Stimulated activated CD8-positive, alpha-beta memory T cell treated with anti-CD3 and anti-CD28 coated beads, Interleukin-2, amount 100 ng/mL, for 48 hours (primary cell): Measurements from ENCODE around the gene ENOX1.

Experiments
- DNase-seq, 2 donors: peaks; one replicate each; pipeline ENCODE4 v3.0.0-alpha.2; 2020; ENCODE audit warnings: low read depth in 2 of 2

The ENOX1 gene

DNA sequence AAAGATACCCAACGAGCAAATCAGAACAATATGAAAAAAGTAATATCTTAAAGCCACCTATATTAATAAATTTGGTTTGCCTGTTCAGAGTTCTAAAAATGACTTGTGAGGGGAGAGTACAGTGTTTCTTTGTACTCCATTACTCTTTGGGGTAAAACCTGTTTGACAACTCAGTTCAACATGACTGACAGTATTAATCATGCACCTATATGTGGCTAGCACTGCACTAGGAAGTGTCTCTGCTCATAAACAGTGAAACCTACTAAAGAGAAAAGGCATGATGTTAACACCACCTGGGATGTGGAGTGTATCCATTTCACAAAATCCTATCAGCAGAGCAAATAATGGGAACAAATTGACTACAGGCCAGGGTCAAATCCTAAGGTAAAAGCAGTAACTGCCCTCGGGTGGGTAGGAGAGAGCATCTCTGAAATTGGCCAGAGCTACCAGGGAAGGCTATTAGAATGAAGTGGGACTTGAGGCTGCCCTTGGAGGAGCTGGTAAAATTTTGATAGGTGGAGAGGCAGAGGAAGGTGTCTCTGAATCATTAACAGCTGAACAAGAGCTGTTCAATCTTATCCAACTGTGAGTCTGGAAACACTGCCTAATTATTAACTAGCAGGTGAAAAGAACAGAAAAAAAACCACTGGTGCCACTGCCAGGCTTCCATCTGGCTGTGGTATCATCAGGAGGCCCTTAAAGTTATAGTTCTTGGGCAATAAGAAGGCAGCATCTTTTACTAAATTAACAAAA lies 398.3 kb downstream of the ENOX1 start:
- no peak for DNase-seq

DNA sequence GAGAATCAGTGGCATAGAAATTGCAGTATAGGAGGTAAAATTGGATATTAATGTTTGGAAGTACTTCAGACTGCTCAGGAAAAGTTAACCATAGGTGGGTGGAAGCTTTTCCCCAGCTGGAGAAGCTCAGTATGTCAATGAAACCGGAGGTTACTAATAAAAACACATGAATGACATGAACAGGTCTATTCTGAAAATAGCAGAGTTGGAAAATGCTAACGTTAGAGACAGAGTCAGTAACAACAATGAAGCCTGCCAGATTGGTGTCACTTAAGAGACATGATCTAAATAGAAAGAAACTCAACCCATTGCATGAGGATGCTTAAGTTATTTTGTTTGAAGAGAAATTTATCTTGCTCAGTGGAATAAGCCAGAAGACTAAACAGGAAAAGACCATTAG lies 398.9 kb downstream of the ENOX1 start:
- no peak for DNase-seq

DNA sequence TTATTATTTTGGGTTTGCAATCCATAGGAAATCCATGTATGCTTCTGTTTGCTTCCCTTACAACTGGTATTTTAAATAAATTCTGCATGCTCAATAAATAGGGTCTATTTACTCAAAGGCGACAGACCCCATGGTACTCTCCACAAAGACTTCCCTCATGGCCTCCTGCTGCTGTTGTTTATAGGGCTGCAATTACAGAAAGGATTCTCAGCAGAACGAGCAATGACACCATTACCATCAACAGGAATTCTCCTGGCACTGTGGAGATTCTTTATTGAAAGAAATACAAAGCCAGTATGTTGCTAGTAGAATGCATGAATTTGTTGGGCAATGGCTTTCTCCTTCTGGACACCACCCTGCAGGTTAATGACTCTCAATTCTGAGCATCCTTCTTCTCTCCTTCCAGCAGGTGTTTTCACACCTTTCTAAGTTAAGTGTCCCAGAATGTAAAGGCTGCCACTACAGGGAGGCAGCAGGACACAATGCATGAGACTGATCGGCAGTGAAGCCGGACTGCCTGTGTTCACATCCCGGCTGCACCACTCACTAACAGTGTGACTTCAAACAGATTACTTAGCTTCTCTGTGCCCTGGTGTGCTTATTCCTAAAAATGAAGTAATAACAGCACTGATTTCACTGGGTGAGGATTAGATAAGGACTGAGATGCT lies 403.1 kb downstream of the ENOX1 start:
- DNase-seq = no peak

DNA sequence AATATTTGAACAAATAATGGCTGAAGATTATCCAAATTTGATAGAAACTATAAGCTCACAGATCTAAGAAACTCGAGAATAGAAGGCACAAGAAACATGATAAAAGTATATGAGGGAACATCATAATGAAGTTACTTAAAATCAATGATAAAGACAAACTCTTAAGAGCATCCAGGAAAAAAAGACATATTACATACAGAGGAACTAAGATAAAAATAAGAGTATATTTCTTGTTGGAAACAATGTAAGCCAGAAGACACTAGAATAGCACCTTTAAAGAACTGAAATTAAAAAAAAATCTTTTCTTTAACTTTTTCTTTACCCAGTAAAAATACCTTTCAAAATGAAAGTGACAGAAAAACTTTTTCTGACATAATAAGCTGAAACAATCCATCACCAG lies 407.0 kb downstream of the ENOX1 start:
- no peak for DNase-seq

DNA sequence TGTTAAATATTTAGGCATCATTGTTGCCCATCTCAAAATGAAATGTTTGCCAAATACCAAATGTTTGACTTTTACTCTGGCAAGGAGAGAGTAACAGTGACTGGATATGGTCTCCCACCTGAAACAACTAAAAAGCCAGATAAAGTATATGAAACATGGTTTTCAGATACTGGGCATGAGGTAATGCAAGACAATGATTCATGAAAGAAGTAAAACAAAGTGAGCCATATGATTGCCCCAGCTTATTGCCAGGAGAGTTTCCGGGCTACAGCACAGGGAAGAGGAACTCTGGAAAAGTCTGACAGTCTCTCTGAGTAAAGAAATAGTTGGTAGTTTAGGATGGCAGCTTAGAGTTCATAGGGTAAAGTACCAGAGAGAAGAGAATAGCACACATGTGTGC lies 408.8 kb downstream of the ENOX1 start:
- DNase-seq = no peak

DNA sequence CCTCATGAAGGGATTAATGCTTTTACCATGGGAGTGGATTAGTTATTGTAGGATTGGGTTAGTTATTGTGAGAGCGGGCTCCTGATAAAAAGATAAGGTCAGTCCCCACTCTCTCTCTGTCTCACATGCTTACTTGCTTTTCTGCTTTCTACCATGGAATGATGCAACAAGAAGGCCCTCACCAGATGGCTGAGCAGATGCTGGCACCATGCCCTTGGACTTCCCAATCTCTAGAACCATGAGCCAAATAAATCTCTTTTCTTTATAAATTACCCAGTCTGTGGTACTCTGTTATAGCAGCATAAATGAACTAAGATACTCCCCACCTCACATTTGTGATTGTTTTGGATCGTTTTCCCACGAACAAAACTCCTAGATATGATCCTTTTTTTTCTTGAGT lies 409.6 kb downstream of the ENOX1 start:
- DNase-seq = no peak

DNA sequence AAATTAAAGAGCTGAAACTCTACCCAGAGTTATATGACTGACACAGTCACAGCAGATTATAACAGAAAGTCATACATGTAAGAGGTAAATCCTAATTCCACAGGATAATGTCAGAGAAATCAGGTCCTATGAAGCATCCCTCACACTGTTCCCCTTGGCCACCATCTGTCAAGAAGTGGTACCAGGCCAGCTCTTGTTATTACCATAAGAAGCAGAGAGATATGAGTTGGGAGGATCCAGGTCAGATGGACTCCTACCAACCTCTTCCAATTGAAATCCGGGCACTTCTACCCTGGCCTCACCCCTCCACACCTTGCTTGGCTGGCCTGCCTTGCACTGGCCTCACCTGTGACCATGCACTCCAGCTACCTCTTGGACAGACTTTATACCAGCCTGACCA lies 410.2 kb downstream of the ENOX1 start:
- no peak for DNase-seq

DNA sequence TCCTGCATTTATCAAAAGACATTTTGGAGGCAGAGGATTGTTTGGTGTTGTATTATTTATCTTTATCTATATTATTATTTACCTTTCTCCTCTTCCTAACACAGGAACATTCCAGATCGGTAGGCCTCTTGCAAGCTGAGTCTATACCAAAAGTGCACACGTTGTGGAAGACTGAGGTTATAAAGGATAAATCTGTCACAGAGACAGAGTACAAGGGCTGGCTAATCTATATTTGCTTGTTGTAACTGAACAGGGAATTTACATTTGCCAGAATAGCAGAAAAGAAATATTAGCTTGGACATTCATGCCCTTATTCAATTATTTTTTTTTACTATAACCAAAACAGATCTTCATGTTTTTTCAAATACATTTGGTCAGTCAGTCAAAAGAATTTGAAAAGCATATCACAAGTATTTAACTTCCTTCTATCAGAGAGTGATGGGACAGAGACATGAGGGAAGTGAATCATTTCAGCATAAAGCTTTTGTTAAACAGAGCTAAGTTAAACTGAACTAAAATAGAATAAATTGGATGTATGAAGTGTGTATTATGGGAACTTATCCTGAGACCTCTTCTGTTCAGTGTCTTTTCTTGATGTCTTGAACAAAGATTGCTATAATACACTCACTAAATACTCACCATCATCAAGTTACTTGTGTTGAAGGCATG lies 410.8 kb downstream of the ENOX1 start:
- no peak for DNase-seq

DNA sequence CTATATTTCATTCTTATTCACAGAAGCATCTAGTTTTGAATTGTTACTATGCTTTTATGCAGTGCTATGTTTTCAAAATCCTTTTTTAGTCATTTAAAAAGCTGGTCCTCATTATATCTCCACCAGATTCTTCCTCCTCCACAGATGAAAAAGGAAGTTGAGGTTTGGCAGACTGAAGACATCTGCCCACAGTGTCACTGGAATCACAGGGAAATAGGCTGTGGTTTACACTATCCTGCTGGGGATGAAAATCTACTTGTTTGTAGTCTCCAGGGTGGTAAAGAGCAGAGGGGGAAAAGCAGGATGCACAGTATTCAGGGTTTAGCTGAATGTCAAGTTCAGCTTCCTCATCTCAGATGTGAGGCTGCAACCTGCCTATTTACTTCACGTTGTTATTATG lies 412.2 kb downstream of the ENOX1 start:
- no peak for DNase-seq

DNA sequence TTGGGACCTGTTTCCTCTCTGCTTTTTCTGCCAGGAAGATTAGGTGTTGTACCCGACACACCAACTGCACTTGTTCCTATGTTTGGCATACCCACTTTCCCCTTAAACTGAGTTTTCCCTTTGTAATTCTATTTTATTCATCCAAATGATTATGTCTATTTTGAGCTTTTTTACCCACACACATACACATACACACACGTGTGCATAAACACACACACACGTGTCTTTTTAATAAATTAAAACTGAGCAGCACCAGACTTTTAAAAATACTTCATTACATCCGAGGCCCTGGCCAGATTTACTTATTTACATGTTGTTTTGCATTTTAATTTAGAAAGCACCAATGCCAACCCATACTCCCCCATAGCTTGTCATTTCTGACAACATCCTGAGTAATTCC lies 413.4 kb downstream of the ENOX1 start:
- DNase-seq = no peak

DNA sequence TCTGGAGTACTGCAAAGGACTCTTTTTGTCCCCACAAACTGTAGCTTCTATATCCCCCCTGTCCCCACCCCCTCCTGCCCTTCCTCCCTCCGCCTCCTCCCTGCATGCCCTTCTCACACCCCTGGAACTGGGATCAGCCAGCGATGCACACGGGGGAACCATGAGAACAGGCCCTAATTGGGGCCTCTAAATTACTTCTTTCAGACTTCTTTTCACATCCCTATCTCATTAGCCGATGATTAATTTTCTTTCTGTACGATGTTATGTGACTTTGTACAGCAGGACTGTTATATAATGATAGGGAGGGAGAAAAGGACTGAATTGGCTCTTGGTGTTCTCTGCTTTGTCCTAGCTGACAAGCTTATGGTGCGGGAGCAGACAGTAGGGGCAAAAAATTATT lies 415.9 kb downstream of the ENOX1 start:
- no peak for DNase-seq

DNA sequence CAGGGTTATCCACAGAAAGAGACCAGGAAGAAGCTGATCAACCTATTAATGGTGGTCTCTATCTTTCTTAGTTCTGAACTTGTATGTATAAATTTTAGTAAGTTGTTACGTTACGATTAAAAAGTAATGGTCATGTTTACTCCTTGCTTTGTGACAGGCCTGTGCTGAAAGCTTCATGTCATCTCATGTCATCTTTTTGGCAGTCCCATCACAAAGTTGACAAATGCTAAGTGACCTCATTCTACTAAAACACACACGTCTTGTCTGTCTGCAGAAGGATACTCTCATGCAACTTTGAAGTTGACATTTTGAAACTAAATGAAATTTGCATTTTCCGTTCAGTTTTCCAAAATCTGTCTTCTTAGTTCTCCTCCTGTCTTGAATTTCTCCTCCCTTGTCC lies 417.5 kb downstream of the ENOX1 start:
- no peak for DNase-seq

DNA sequence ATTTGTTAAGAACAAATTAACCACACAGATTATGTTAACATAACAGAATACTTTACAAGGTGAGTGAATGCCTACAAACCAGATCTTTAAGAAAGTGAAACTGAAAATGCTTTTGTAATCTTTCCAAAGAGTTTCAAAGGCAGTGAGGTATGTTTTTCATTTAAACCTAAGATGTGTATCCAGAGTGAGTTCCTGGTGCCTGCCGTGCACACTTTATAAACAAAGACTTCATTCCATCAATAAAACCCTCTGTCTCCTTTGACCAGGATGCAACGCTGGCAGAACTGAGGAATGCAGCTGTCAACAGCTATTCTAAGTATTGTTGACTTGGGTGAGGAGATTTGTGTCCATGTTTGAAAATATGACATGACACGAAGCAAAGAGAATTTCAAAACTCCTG lies 418.8 kb downstream of the ENOX1 start:
- DNase-seq = no peak

DNA sequence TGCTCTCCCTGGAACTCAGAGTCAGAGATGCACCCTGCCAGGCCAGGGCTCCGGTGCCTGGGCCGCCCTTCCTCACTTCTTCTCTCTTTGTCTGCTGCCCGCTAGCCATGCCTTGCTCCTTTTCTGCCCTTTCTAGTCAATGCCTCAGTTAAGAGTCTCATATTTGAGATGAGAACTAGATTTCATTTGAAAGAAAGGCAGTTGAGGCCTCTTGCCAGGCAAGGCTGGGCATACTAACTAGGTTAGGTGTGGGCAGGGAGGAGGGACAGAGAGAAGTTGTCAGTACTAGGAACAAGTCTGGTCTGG lies 421.8 kb downstream of the ENOX1 start:
- DNase-seq = no peak

DNA sequence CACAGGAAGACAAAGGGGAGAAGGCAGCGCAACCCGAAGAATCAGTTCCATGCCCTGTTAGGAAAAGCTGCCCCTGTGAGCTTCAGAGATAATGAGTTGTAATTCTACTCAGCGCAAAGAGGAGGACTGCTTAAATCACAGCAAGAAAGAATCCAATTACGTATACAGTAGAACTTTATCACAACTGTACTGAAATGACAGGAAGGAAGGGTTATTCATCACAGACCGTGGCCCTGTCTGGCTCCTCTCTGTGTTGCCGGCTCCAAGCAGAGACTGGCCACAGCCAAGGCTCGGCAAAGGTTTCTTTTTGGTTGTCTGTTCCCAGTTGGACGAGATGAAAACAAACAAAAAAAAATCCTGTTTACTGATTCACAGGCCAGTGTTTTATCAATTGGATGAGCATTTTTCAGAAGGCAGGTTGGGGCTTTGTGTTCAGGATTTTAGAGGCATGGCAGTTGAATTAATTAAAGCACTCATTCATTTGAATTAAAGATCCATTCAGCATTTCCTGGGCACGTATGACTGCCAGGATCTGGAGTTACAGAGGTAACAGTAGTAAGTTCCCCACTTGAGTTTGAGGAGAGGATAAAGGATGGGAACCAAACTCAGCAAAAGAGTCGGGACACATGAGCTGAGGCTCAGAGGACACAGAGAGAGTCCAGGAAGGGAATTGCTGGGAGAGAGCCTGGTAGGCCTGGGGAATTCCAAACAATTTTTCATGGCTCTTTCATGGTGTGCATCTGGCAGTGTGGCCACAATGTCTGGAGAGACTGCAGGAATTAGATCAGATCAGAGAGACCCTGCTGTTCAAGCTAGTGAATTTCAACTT lies 422.3 kb downstream of the ENOX1 start:
- DNase-seq = no peak

DNA sequence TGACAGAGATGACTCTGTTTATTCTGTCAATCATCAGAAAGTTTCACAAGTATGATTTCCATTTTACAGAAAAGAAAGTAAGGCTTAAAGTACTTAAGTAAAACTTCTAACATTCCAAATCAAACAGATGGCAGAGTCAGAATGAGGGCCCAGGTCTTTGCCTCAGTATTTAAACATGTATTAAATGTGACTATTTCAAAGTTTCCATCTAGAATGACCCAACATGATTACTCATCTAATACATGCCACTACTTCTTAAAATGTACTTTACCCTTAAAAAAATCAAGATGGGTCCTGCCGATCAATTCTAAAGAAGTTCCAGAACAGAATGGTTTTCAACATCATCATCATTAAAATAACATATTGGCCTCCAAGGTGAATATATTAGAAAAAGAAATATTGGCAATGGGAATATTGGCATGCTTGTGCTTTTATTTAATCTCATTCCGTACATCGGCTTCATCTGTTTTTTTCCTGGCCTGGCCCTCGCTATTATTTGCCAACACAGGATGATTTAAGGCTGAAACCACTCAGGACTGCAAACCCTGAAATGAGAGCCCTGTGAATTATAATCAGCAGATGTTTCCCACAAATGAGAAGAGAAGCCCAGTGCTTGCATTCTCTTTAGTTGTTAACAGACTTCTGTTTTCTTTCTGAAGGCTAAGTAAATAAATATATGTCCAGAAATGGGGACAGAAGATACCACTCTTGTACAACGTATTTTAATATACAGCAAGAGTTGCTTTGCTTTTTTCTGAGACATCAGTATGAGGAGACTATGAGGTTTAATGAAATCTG lies 423.4 kb downstream of the ENOX1 start:
- DNase-seq = no peak

DNA sequence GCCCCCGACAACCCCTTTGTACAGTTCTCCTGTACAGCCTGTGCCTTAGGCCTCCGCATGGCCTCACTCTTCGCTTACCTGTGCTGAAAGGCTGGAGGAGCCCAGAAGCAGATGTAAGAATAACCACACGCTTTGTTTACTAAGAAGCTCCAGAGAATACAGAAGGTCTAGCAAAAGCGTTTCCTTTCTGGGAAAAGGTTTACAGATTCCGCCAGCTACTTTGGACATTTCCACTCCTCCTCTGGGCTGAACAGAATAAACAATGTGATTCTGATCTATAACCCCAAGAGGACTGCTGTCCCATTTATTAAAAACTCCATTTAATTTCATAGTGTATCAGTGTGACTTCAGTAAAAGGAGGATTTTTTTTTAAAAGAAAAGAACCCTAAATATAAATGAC lies 424.2 kb downstream of the ENOX1 start:
- no peak for DNase-seq

DNA sequence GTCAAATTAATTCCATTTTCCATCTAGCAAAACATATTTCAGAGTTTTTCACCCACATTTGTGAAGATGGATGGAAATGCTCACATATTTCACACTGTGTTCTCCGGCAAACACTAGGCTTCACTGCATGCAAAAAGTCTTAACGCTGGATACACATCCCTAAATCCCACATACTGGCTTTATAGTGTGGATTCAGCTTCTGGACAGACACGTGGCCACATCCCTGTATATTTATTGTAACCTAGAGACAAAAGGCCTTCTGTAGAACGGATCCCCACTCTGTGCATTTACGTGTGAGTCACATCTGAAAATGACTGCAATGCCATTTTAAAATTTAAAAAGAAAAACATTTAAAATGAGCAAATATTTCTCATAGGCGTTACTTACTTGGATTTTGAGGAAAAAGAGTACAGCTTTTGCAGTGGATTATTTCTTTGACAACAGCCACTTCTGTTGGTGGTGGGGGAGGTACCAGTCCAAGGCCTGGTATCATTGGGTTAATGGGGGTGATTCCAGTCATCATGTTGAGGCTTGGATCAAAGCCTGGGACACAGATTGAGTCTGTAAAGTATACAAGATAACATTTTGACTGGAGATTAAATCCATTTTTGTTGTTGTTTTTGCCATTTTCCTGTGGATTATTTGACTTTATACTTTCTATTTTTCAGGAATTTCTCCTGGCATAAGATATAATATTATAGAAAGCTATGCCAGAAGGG lies 425.7 kb downstream of the ENOX1 start:
- DNase-seq = no peak

DNA sequence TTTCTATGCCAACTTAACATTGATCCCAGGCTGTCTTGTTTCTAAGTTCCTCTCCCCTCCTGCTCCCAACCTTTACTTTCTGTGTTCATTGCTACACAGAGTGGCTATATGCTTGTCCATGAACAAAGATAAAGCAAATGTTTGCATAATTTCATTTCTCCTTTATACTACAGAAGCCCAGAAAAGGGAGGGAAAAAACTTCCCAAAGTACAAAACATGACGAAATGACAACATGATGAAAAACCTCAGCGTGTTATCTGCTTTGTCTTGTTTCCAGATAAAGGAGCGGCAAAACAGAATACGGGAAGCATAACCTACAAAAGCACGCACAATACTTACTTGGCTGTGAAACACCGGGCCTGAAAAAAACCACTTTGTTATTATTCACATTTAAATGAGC lies 426.6 kb downstream of the ENOX1 start:
- DNase-seq = no peak

DNA sequence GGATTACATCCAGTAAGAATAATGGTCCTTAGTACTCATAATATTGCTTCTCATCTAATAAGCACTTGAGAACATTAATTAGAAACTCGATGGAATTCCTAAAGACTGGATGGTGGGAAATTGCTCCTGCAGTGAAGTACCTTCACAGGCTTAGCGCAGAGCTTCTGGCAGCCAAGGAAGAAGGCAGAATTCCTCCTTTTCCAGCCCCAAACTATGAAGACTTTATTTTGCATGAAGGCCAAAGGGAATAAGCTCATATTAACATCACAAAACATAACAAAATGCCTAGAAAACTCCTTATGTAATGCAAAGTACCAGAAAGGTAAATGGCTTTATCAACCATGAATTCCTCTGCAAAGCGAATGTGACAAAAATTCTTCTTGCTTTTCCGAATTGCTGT lies 427.2 kb downstream of the ENOX1 start:
- DNase-seq = no peak

DNA sequence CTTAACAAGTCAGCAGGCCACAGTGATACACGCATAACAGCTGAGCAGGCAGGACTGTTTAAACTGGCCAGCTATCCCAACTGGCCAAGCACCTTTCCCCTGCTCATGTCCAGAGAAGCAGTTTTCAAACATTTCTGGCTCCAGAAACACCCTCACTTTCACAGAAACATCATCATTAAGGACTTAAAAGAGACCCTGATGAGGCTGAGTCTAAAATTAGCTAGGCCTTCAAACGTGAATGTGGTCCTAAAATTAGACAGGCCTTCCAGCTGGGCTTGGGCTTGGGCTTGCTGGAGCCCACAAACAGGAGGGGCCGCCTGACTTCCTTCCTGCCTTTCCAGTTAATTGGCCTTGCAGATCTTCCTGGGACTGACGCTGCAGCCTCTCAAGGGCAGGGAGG lies 429.2 kb downstream of the ENOX1 start:
- DNase-seq = no peak
